Islet of Langerhans (tissue), 1 donor: ENCODE results near the gene SFXN2.
"Not testable (repeated sequence)": the region's sequence is repeated elsewhere in the genome, so short reads cannot be mapped to it uniquely, and the experiment has no call there.

Source experiments
- FAIRE-seq: peaks from one replicate; lab custom pipeline; 2011; peaks lifted over from hg19 to GRCh38; lab: Jason Lieb, UNC

The SFXN2 gene

GRCh38 chr10:102681696-102682095, 32.7 kb upstream of the SFXN2 start:
- no peak for FAIRE-seq

- FAIRE-seq: no peak
Measured at GRCh38 chr10:102682416-102682815, 32.0 kb upstream of the SFXN2 start.

GRCh38 chr10:102682981-102683380, 31.5 kb upstream of the SFXN2 start:
- no peak for FAIRE-seq

- no peak for FAIRE-seq
Measured at GRCh38 chr10:102683736-102684135, 30.7 kb upstream of the SFXN2 start.

- FAIRE-seq: no peak
Measured at GRCh38 chr10:102691285-102692066, 23.0 kb upstream of the SFXN2 start.

GRCh38 chr10:102695401-102695800, 19.0 kb upstream of the SFXN2 start:
- FAIRE-seq: not testable (repeated sequence)

GRCh38 chr10:102696736-102697135, 17.7 kb upstream of the SFXN2 start:
- FAIRE-seq: no peak

GRCh38 chr10:102698894-102699293, 15.5 kb upstream of the SFXN2 start:
- FAIRE-seq: no peak

GRCh38 chr10:102701272-102701671, 13.2 kb upstream of the SFXN2 start:
- no peak for FAIRE-seq

- FAIRE-seq: no peak
Measured at GRCh38 chr10:102701796-102702195, 12.6 kb upstream of the SFXN2 start.

- no peak for FAIRE-seq
Measured at GRCh38 chr10:102702742-102703141, 11.7 kb upstream of the SFXN2 start.

- no peak for FAIRE-seq
Measured at GRCh38 chr10:102704915-102705314, 9.5 kb upstream of the SFXN2 start.

GRCh38 chr10:102705531-102705930, 8.9 kb upstream of the SFXN2 start:
- no peak for FAIRE-seq

- FAIRE-seq: no peak
Measured at GRCh38 chr10:102710609-102711008, 3.8 kb upstream of the SFXN2 start.

GRCh38 chr10:102712089-102712488, 2.3 kb upstream of the SFXN2 start:
- FAIRE-seq: no peak

GRCh38 chr10:102712843-102713538, 1.4 kb upstream of the SFXN2 start:
- no peak for FAIRE-seq

- no peak for FAIRE-seq
Measured at GRCh38 chr10:102713539-102713813, 960 bp upstream of the SFXN2 start.

- FAIRE-seq: no peak
Measured at GRCh38 chr10:102713814-102714620, 419 bp upstream of the SFXN2 start, which contains the start of gene ARL3. Gene ARL3 (minus strand): TSS chr10:102714397. CDS start chr10:102714275, 122 bp downstream.

GRCh38 chr10:102715880-102716279, 1.4 kb downstream of the SFXN2 start:
- no peak for FAIRE-seq

GRCh38 chr10:102716900-102717565, 2.6 kb downstream of the SFXN2 start:
- not testable (repeated sequence) for FAIRE-seq

GRCh38 chr10:102718220-102718619, 3.8 kb downstream of the SFXN2 start:
- no peak for FAIRE-seq

GRCh38 chr10:102720337-102720736, 5.9 kb downstream of the SFXN2 start:
- FAIRE-seq: no peak
